Measurements from ENCODE around the gene TPST1.
"Not testable (repeated sequence)": the region's sequence is repeated elsewhere in the genome, so short reads cannot be mapped to it uniquely, and the experiment has no call there.

GRCh38 chr7:66231326-66232216 is 26.4 kb downstream of the TPST1 start:
- TF ChIP-seq CTCF (IDR thresholded peaks at IDR 0.05); POLR2AphosphoS5 (IDR thresholded peaks at IDR 0.05; ENCODE audit: low read depth, low read length); SIN3A (IDR thresholded peaks at IDR 0.05; ENCODE audit: borderline replicate concordance, insufficient read depth, low read depth, low read length): not testable (repeated sequence)
- TF ChIP-seq, protein P1, sequence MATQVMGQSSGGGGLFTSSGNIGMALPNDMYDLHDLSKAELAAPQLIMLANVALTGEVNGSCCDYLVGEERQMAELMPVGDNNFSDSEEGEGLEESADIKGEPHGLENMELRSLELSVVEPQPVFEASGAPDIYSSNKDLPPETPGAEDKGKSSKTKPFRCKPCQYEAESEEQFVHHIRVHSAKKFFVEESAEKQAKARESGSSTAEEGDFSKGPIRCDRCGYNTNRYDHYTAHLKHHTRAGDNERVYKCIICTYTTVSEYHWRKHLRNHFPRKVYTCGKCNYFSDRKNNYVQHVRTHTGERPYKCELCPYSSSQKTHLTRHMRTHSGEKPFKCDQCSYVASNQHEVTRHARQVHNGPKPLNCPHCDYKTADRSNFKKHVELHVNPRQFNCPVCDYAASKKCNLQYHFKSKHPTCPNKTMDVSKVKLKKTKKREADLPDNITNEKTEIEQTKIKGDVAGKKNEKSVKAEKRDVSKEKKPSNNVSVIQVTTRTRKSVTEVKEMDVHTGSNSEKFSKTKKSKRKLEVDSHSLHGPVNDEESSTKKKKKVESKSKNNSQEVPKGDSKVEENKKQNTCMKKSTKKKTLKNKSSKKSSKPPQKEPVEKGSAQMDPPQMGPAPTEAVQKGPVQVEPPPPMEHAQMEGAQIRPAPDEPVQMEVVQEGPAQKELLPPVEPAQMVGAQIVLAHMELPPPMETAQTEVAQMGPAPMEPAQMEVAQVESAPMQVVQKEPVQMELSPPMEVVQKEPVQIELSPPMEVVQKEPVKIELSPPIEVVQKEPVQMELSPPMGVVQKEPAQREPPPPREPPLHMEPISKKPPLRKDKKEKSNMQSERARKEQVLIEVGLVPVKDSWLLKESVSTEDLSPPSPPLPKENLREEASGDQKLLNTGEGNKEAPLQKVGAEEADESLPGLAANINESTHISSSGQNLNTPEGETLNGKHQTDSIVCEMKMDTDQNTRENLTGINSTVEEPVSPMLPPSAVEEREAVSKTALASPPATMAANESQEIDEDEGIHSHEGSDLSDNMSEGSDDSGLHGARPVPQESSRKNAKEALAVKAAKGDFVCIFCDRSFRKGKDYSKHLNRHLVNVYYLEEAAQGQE (IDR thresholded peaks at IDR 0.05; ENCODE audit: insufficient read depth in 1 of 2, low read depth in 2 of 2, low read length in 1 of 2), result not testable (repeated sequence)
